Glutamatergic neuron (in vitro differentiated cells): ENCODE data around the gene FRMD4A. TPM values are rescaled to one million over a fixed set of nuclear protein-coding genes. Genes with fewer than 3 reads are reported as not detected.

Source experiments
- DNase-seq: peaks from one replicate; pipeline ENCODE4 v3.0.0; 2022
- H3K27ac Mint-ChIP-seq: one replicate; pipeline ENCODE4 v1.8.0; 2020; ENCODE audit warnings: mild to moderate bottlenecking, mixed read lengths, inconsistent platforms; ENCODE audit not compliant: unreplicated experiment
- H3K27me3 Mint-ChIP-seq: one replicate; pipeline ENCODE4 v1.8.0; 2020; ENCODE audit warnings: mild to moderate bottlenecking, moderate library complexity, mixed read lengths, inconsistent platforms; ENCODE audit not compliant: unreplicated experiment
- H3K36me3 Mint-ChIP-seq: one replicate; pipeline ENCODE4 v1.8.0; 2020; ENCODE audit warnings: mild to moderate bottlenecking, mixed read lengths, inconsistent platforms; ENCODE audit not compliant: unreplicated experiment
- H3K4me1 Mint-ChIP-seq: one replicate; pipeline ENCODE4 v1.8.0; 2020; ENCODE audit warnings: mild to moderate bottlenecking, low read depth, mixed read lengths, inconsistent platforms; ENCODE audit not compliant: unreplicated experiment
- H3K4me3 Mint-ChIP-seq: one replicate; pipeline ENCODE4 v1.8.0; 2020; ENCODE audit warnings: mild to moderate bottlenecking, mixed read lengths, inconsistent platforms; ENCODE audit not compliant: unreplicated experiment
- H3K9me3 Mint-ChIP-seq: one replicate; pipeline ENCODE4 v1.8.0; 2020; ENCODE audit warnings: mild to moderate bottlenecking, moderate library complexity, mixed read lengths, inconsistent platforms; ENCODE audit not compliant: unreplicated experiment
- total RNA-seq: library from RNA; stranded (reverse); fragmentation: NEBNext Ultra II Directional; extraction: Animal tissue kit (Norgen Biotek cat#: 25700); gene quantifications from one replicate; pipeline ENCODE4 v1.2.1, GENCODE V29; 2021; ENCODE audit not compliant: unreplicated experiment
- TF ChIP-seq, protein P1 (sequence below): fragments of 200-600 bp; sonication (generic); IDR thresholded peaks from one replicate; pipeline ENCODE4 v1.5.0; 2021; ENCODE audit not compliant: partially characterized antibody, unreplicated experiment

The FRMD4A gene
- total RNA-seq, 1 donor from 2014 or later = 70.6 TPM

DNA sequence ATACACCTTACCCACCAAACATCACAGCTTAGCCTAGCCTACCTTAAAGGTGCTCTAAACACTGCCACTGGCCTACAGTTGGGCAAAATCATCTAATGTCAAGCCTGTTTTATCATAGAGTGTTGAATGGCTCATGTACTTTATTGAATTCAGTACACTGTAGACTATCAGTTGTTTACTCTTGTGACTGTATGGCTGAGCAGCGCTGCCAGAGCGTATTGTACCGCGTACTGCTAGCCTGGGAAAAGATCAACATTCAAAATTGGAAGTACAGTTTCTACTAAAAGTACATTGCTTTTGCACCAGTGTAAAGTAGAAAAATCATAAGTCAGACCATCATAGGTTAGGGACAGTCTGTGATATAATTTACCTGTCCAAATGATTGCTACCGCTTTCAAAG lies 517.2 kb downstream of the FRMD4A start:
- TF ChIP-seq, protein P1, sequence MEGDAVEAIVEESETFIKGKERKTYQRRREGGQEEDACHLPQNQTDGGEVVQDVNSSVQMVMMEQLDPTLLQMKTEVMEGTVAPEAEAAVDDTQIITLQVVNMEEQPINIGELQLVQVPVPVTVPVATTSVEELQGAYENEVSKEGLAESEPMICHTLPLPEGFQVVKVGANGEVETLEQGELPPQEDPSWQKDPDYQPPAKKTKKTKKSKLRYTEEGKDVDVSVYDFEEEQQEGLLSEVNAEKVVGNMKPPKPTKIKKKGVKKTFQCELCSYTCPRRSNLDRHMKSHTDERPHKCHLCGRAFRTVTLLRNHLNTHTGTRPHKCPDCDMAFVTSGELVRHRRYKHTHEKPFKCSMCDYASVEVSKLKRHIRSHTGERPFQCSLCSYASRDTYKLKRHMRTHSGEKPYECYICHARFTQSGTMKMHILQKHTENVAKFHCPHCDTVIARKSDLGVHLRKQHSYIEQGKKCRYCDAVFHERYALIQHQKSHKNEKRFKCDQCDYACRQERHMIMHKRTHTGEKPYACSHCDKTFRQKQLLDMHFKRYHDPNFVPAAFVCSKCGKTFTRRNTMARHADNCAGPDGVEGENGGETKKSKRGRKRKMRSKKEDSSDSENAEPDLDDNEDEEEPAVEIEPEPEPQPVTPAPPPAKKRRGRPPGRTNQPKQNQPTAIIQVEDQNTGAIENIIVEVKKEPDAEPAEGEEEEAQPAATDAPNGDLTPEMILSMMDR = no peak
- peaks cover 17% of the 10 kb centered on the region for H3K36me3 Mint-ChIP-seq
- DNase-seq = no peak

DNA sequence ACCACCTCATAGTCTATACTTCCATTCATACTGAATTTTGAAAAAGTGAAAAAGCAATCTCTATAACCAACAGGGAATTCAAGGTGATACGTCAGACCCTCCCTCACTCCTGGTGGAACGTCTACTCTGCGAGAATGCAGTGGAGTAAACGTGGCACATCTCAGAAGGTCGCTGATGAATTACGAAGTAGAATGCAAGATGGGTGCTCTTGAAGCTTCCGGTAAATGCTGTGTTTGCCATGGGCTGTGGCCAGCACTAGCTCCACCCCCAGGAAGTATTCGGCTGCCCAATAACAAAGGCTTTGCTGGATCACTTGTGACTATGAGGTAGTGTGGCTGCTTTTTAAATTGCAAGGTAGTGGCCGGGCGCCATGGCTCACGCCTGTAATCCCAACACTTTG lies 517.9 kb downstream of the FRMD4A start:
- TF ChIP-seq, protein P1 = no peak
- Mint-ChIP-seq H3K36me3 (peaks cover 14% of the 10 kb centered on the region), H3K27me3 (no peaks in the 10 kb centered on the region), H3K4me3 (no peak overlapping the region), H3K4me1 (peaks cover 9% of the 10 kb centered on the region), H3K9me3 (peaks cover 5% of the 10 kb centered on the region), H3K27ac (no peak overlapping the region)
- no peak for DNase-seq

More for the DNA sequence above, 517.2 kb downstream of the FRMD4A start:
- H3K4me3 Mint-ChIP-seq = no peak overlapping the region
- H3K27me3 Mint-ChIP-seq = no peaks in the 10 kb centered on the region
- peaks cover 6% of the 10 kb centered on the region for H3K9me3 Mint-ChIP-seq
- peaks cover 9% of the 10 kb centered on the region for H3K4me1 Mint-ChIP-seq
- H3K27ac Mint-ChIP-seq = no peak overlapping the region

DNA sequence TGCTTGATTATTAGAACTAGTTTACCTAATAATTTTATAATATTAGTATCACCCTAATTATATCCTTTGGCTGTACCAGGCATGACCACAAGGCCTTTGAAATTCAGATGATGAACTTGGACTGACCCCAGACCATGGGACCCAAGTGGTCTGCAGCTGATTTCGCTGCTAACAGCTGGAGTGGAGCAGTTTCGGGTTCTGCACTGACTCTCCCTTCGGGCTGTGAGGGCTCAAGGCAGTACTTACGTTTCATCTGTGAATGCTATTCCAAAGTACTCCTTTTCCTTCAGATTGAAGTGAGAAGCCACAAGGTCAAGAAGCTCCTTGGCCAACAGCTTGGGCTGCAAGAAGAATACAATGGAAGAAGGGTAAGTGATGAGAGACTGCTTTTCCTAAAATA lies 520.2 kb downstream of the FRMD4A start:
- no peak for DNase-seq
- Mint-ChIP-seq H3K36me3 (peaks cover 10% of the 10 kb centered on the region), H3K9me3 (peaks cover 3% of the 10 kb centered on the region), H3K4me3 (no peak overlapping the region), H3K27me3 (no peaks in the 10 kb centered on the region), H3K4me1 (peaks cover 9% of the 10 kb centered on the region), H3K27ac (no peak overlapping the region)
- TF ChIP-seq, protein P1 = no peak

DNA sequence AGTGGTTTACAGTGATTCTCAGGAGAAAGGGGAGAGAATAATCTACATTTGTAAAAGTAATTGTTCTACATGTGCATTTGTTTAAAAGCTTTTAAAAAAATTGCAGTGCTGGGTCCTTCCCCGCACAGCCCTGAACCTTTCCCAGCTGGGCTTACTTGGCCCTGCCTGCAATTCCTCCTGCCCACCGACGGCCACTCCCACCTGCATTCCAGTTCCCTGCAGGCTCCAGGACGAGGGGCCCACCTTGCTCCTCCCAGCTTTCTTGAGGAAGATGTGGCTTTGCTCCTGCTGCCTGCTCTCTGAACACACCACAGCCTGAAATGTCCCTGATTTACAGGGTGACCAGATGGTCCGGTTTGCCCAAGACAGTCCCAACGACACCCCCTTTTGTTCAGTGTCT lies 521.3 kb downstream of the FRMD4A start:
- Mint-ChIP-seq H3K36me3 (peaks cover 10% of the 10 kb centered on the region), H3K4me3 (no peak overlapping the region), H3K4me1 (peaks cover 9% of the 10 kb centered on the region), H3K27ac (peak overlapping the region; percentile 52), H3K9me3 (peaks cover 3% of the 10 kb centered on the region), H3K27me3 (no peaks in the 10 kb centered on the region)
- no peak for DNase-seq
- TF ChIP-seq, protein P1 = no peak

DNA sequence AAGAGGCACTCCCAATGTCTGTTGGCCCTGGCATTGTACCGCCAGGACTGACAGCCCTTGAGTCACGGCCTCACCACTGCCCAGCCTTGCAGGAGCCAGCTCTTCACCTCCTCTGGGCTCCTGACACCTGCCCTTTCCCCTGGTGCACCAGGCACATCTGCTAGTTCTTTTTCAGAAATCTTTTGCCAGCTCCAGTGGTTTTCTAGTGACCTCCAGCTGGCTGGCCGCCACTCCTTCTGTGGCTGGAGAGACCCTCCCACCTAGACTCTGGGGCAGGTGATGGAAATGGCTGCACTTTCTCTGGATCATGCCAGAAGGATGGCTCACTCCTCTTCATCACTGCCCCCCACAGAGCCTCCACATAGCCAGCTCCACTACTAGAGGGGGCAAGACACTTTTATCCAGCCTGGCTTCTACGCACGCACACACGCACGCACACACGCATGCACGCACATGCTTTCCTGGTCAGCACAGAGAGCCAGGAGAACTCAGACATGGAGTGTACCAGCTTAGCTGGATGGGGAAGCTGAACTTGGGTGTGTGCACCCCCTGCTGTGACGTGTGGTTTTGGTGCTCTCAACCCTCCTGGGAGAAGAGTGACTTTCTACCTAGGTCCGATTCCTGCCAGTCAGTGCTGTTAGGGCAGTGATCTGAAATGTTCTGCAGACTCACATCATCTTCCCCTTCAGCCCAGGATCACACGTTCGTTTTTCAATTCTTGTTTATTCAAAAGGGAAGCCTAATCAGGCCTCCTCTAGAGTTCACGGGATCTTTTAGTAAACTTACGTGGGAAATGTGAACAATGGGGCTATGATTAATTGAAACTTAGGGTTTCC lies 522.0 kb downstream of the FRMD4A start:
- peaks cover 3% of the 10 kb centered on the region for H3K9me3 Mint-ChIP-seq
- DNase-seq = no peak
- no peak overlapping the region for H3K27ac Mint-ChIP-seq
- H3K4me3 Mint-ChIP-seq = no peak overlapping the region
- no peaks in the 10 kb centered on the region for H3K27me3 Mint-ChIP-seq
- peaks cover 10% of the 10 kb centered on the region for H3K36me3 Mint-ChIP-seq
- peaks cover 9% of the 10 kb centered on the region for H3K4me1 Mint-ChIP-seq
- TF ChIP-seq, protein P1 = no peak
